ENCODE results near the gene NLGN4Y. TPM values are rescaled to one million over a fixed set of nuclear protein-coding genes. Genes with fewer than 3 reads are reported as not detected.

The NLGN4Y gene
- total RNA-seq, 1 donor: not detected

DNA sequence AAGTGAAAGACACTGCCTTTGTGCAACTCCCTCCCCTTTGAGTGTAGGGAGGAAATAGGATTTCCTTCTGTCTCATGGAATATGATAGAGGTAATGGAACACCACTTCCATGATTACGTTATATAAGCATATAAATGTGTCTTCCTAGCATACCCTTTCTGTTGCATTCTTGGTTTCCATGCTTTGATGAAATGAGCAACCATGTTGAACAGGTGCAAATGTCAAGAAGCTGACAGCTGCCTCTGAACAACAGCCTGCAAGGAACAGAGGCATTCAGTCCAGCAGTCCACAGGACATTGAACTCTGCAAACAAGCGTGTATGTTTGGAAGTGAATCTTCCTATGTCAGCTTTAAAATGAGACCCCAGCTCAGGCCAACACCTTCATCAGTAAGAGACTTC lies 117.5 kb downstream of the NLGN4Y start:
- DNase-seq (ENCODE audit: low read depth in 2 of 3, low spot score in 2 of 3): no peak

DNA sequence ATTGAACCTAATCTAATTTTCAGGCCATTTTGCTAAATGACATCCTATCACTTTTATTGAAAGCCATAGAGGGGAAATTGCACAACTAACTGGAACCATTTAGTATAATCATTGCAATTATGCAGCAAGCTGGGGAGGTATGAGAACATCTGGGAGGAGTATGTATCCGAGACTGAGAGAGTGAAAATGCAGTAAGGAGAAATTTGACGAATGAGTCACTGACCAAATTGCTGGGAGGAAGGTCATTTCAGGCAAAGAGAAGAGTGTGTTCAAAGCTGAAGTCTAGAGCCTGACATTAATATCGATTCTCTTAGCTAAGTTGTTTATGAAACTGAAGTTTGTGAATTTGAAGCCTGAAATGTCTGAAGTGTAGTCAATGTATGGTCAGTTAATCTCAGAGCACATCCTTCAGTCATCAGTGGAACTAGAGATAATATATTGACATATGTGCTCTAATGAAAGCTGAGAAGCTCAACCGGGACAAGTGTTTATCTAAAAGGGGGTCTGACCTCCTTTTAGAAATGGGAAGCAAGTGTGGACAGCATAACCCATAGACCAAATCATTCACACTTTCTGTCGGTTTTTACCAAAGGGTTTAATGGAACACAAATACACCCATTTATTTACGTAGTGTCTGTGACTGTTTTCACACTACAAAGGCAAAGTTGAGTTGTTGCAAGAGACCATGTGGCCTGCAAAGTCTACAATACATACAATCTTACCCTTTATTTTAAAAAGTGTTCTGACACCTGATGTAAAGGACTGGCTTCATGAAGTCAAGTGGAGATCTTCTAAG lies 120.0 kb downstream of the NLGN4Y start:
- no peak for DNase-seq (ENCODE audit: low read depth in 2 of 3, low spot score in 2 of 3)

DNA sequence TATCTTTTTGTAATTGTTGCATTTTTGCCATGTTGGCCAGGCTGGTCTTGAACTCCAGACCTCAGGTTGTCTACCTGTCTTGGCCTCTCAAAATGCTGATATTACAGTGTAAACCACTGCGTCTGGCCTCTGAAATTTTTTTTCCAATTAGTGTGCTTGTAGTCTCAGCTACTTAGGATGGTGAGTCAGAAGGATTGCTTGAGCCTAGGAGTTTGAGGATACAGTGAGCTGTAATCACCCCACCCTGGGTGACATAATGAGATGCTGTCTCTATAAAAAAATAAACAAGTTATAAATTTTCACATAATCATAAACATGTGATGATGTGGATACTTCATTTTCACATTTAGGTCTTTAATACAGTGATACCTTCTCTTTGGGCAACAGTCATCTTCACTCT lies 154.9 kb downstream of the NLGN4Y start:
- no peak for DNase-seq (ENCODE audit: low read depth in 2 of 3, low spot score in 2 of 3)

DNA sequence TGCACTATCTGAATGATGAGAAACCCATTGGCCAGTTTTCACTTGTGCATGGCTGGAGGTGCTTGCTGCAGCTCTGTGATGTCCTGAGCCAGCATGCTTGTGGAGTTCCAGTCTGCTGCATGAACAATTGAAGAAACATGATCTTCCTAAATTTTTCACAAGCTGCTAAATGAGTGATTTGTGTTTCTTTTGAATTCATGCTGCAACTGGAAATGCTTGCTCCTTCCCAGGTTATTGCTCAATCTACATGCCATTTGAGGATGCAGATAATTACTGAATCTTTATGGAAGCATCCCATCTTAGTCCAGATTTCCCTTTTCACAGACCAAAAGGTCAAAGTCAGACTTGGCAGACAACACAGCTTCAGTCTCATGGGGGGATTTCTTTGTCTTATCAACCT lies 170.2 kb downstream of the NLGN4Y start:
- DNase-seq (ENCODE audit: low read depth in 2 of 3, low spot score in 2 of 3): no peak

DNA sequence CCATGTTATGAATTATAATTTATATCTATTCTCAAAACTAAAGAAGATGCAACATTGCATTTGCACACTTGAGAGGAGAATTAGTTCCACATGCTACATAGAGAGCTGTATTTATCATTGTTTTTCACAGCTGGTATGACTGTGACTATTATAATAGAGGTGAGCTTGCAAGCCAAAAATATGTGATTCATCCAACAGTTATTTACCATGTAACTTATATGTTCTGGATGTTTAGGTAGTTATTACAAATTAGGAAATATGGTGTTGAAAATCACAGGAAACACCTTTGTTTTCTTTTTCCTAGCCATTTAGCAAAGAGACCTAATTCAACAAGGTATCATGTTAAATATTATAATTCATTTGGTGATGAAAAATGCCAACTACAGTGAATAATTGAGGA lies 183.8 kb downstream of the NLGN4Y start:
- no peak for DNase-seq (ENCODE audit: low read depth in 2 of 3, low spot score in 2 of 3)

DNA sequence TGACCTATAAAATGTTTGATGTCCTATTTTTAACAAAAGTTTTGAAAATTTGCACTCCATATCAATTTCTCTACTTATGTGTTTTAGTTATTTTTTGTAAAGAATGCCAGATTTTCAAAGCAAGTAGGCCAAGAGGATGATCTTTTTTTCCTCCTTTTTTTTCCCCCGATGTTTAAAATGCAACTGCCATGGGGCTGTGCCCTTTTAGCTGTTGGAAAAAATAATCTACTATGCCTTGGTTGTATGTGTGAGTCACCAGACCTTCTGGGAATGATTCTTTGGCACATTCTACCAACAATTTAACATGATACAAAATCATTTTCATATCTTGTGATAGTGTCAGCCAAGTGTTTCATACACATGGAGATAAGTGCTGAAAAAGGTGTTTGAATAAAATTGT lies 217.3 kb downstream of the NLGN4Y start:
- no peak for DNase-seq (ENCODE audit: low read depth in 2 of 3, low spot score in 2 of 3)

DNA sequence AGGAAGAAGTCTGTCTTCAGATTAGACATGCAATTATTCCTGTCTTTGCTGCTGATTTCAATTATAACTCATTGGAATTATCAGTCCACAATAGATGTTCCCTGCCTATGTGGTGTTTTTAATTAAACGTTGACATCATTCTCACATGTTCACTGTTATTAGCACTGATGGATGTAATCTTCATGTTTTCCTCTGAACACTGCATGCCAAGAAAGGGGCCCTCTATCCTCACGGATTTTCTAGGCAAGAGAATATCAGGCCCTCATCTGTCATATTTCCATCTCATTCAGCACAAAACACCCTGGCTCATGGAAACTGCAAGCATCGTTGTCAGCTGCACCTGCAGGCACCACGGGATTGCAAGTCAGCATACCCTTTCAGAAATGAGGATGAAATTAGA lies 224.0 kb downstream of the NLGN4Y start:
- no peak for DNase-seq (ENCODE audit: low read depth in 2 of 3, low spot score in 2 of 3)

DNA sequence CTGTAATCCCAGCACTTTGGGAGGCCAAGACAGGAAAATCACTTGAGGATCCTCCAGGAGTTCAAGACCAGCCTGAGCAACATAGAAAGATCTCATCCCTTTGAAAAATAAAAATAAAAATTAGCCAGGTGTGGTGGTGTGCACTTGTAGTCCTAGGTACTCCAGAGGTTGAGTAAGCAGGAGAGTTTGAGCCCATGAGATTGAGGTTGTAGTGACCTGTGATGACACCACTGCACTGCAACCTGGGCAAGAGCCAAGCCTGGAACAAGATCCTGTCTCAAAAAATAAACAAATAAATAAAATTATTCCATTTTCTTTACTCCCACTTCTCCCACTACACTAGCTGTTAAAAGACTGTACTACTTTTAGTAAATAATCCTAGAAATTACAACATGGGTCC lies 231.2 kb downstream of the NLGN4Y start:
- DNase-seq (ENCODE audit: low read depth in 2 of 3, low spot score in 2 of 3): no peak

DNA sequence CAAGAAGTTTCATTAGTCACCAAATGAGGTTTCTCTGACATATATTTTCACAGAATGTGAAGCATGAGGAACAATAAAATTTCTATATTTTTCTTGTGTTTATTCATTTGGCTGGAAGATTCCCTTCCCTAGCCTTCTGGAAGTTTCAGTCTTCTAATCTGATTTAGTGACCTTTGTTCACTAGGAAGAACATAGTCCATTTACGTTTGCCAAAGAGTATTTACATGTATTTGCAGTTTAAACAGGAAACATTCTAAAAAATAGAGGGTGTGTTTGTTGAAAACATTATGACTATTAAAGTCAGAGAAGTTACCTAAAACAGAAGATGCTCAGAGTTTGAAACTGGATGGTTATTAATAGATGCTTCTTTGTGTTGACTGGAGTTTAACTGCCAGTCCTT lies 238.6 kb downstream of the NLGN4Y start:
- no peak for DNase-seq (ENCODE audit: low read depth in 2 of 3, low spot score in 2 of 3)

DNA sequence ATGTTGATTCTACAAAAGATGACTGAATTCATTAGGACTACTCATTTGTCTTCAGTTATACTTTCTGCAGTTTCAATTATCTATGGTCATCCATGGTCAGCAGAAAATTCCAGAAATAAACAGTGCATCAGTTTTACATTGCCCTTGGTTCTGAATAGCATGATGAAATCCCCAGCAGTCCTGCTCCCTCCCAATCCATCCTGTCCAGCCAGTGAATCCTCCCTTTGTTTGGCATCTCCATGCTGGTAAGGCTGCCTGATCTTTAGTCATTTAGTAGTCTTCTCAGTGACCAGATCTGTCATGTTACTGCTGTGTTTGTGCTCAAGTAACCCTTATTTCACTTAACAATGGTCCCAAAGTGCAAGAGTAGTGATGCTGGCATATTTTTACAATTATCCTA lies 239.3 kb downstream of the NLGN4Y start:
- no peak for DNase-seq (ENCODE audit: low read depth in 2 of 3, low spot score in 2 of 3)

DNA sequence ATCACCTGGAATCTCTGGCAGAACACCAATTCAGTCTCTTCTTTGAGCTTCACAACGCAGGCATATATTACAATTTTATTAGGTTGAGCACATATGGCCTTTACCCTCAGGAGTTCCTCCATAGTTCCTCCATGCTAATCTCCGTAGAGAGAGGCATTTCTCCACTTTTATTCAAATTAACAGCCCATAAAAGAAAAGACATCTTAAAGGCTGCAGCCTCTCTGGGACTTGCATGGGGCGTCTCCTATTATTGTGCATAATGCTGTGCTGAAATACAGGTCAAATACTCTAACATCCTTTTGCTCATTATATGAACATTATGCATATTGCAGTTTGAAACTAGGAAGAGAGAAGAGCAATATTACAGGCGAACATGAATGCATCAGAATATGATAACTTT lies 253.9 kb downstream of the NLGN4Y start:
- DNase-seq (ENCODE audit: low read depth in 2 of 3, low spot score in 2 of 3): no peak

DNA sequence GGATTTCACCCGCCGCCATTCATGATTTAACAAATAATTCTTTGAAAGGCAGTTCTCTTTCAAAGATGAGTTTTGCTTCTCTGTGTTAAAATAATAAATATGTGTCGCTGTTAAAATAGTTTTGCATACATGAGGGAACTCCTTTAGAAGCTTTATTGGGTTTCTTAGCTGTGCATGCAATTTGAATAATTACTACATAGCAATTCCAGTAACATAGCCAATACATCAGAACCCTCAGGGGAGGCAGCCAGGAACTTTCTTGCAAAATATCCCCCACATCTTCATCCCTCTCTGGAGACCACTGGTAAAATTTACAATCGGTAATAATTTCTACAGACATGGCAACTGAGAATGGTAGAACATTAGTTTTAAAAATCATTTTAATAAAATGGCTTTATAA lies 268.8 kb downstream of the NLGN4Y start:
- DNase-seq (ENCODE audit: low read depth in 2 of 3, low spot score in 2 of 3): no peak

DNA sequence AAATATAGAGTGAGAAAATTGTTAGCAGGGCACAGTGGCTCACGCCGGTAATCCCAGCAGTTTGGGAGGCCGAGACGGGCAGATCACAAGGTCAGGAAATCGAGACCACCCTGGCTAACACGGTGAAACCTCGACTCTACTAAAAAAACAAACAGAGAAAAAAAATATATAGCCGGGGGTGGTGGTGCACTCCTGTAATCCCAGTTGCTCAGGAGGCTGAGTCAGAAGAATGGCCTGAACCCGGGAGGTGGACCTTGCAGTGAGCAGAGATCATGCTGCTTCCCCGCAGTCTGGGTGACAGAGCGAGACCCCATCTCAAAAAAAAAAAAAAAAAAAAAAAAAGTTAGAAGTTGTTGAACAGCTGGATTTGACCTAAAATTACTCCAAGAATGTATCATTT lies 269.3 kb downstream of the NLGN4Y start:
- no peak for DNase-seq (ENCODE audit: low read depth in 2 of 3, low spot score in 2 of 3)

DNA sequence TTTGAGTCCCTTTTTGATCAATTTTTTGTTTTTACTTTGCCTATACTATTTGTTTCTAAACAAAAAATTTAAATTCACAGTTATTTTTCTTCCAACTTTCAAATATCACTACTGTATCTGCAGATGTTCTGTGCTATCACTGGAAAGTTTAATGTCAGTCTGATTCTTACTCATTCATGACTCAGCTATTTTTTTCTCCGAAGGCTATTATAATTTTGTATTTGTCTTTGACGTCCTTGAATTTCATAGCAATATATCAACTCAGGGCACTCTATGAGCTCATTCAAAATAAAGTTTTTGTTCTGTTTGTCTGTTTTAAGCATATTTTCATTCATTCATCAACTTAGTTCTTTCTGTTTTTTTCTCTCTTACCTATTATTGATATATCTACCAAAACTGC lies 273.7 kb downstream of the NLGN4Y start:
- DNase-seq (ENCODE audit: low read depth in 2 of 3, low spot score in 2 of 3): no peak

DNA sequence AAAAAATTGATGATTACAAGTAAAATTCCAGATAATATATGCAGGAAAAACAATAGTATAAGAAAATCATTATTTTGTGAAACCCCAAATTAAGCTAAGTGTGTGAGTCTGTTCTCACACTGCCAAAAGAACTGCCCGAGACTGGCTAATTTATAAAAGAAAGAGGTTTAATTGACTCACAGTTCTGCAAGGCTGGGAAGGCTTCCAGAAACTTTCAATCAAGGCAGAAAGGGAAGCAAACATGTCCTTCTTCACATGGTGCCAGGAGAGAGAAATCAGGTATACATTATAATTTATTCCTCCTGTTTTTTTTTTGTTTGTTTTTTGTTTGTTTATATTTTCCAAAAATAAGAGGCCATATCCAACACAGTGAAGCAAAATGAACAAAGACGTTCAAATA lies 276.8 kb downstream of the NLGN4Y start:
- DNase-seq (ENCODE audit: low read depth in 2 of 3, low spot score in 2 of 3): no peak

DNA sequence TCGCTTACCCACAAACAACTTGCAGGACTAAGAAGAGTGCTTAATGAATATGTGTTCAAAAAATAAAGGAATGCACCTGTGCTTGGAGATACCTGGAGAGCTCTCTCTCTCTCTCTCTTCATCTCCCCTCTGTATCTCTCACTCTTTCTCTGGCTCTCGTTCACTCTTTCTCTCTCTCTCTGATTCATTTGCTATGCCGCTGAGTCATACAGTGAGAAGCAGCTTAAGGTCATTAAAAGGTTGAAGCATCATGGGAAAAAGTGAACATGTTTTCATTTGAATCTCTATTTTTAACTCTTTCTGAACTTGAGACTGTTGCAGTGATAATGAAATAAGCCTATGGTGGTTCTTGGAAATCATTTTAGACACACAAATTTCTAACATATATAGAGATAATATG lies 277.8 kb downstream of the NLGN4Y start:
- no peak for DNase-seq (ENCODE audit: low read depth in 2 of 3, low spot score in 2 of 3)

DNA sequence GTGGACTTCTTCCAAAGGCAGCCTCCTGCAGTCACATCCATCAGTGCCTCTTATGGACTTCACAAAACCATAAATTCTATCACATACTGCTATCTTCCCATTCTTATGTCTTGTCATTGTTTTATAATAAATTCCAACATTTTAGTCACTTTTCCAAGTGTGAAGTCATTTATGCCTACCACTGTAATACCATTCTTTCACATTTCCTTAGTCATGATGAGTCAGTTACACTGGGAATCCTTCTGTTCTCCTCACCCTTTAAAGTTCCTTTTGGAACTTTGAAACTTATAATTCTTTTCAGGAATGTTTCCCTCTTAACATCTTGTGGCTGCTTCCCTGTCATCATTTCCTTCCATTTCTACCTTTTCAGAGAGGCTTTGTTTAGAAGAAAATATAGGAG lies 279.7 kb downstream of the NLGN4Y start:
- no peak for DNase-seq (ENCODE audit: low read depth in 2 of 3, low spot score in 2 of 3)

DNA sequence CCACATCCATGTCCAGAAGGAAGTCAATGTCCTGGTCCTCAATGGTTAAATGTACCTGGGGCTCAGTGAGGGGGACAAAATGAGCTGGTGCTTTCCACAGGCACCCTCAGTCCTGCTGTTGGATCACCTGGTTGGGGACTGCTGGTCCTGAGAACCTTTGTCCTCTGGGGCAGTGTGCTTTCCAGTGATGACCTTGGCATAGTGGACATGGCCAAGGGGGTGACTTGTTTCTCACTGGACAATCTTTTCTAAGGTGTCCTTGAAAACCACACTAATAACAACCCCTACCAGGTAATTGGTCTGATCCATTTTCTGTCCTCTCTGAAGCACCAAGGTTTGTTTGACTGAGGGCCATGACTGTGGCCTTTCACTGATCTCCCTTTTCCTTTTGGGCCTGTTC lies 294.1 kb downstream of the NLGN4Y start:
- no peak for DNase-seq (ENCODE audit: low read depth in 2 of 3, low spot score in 2 of 3)

DNA sequence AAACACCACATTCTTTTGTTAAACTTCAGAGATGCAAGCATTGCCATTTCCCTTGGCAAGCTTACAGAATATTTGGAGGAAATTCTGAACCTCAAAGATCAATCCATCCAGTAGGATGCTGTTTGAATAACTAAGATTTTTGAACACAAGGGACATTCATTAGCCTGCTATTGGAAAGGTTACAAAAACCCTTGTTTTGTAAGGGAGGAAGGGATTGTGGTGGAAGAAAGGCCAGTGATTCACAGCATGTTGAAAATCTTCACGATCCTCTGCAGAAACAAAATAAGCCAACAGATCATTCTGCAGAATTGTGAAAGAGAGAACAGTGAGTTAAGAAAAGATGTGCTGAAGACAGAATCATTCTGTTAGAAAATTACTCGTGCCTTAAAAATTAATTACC lies 297.9 kb downstream of the NLGN4Y start:
- DNase-seq (ENCODE audit: low read depth in 2 of 3, low spot score in 2 of 3): no peak

DNA sequence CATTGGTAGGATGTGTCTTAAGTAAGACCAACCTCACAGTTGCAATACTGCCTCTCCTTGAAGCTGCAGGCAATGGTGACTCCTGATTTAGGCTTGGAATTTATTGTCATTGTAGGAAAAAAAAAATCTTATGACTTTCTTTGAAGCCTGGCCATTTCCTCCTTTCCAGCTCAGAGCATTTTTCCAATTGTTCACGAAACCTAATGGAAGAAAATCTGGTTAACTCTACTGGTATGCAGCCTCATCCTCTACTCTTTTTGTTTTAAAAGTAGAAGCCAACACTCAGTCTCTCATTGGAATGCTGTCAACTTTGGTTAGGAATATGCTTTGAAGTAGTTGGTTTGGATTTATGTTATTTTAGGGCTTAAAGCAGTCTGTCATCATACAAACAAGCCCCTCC lies 298.6 kb downstream of the NLGN4Y start:
- DNase-seq (ENCODE audit: low read depth in 2 of 3, low spot score in 2 of 3): no peak

DNA sequence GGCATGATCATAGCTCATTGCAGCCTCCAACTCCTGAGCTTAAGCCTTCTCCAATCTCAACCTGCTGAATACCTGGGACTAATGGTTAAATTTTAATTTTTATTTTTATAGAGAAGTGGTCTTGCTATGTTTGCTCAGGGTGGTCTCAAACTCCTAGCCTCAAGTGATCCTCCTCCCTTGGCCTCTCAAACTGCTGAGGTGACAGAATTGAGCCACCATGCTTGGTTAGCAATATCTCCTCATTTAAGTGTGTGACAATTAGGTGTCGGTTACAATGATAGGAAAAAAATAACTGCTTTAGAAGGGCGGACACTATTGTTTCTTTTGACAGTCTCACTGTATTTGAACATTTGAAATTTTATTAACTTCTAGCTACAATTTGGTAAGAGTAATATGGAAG lies 300.3 kb downstream of the NLGN4Y start:
- no peak for DNase-seq (ENCODE audit: low read depth in 2 of 3, low spot score in 2 of 3)

DNA sequence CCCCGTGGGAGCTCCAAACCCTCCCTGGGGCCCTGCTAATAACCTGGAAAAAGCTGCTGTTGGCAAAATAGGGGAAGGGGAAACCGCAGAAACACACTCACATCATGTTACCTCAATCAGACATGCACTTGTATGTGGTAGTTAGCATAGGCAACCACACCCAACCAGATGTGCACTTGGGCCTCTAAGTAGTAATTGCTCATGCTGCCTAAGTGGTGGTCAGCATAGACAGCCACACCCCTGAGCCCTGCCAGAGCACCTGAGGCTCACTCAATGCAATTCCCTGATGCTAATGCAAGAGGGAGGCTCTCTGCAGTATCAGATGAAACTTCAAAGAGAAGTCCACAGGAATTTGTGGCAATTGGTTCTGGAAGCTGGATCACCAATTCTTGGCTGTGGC lies 301.4 kb downstream of the NLGN4Y start:
- no peak for DNase-seq (ENCODE audit: low read depth in 2 of 3, low spot score in 2 of 3)

DNA sequence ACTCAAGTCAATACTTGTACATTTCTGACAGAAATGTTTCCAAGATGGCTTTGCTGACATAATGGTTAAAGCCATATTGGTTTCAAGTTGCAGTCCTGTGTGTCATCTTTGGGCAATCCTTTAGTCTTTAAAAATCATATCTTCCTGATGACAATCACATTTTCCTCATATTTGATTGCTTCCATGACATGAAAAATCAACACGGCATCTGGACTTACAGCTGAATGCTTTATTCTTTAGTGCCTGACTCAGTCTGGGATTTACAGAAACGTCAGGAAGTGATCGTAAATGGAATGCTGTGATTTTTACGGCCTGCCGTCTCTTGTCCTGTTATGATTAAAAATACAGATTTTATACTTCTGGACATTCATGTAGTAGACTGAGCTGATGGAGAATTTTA lies 304.2 kb downstream of the NLGN4Y start:
- no peak for DNase-seq (ENCODE audit: low read depth in 2 of 3, low spot score in 2 of 3)

Data from hematopoietic multipotent progenitor cell (in vitro differentiated cells).